IgD-negative memory B cell (primary cell): ENCODE results near the gene RHOV. TPM values are rescaled to one million over a fixed set of nuclear protein-coding genes. Genes with fewer than 3 reads are reported as not detected.

Experiments used
- H3K27ac Mint-ChIP-seq, 3 donors: one replicate each; pipeline ENCODE4 v1.8.0; 2020 to 2022; ENCODE audit warnings: mild to moderate bottlenecking in 3 of 3, mixed read lengths in 3 of 3, moderate library complexity in 1 of 3
- H3K27me3 Mint-ChIP-seq: one replicate; pipeline ENCODE4 v1.8.0; 2021; ENCODE audit warnings: mixed read lengths
- H3K36me3 Mint-ChIP-seq: one replicate; pipeline ENCODE4 v1.8.0; 2020; ENCODE audit warnings: mild to moderate bottlenecking, mixed read lengths
- H3K4me1 Mint-ChIP-seq, 3 donors: one replicate each; pipeline ENCODE4 v1.8.0; 2020 to 2022; ENCODE audit warnings: mixed read lengths in 3 of 3, mild to moderate bottlenecking in 1 of 3
- H3K4me3 Mint-ChIP-seq, 4 donors: one replicate each; pipeline ENCODE4 v1.8.0; 2020 to 2022; ENCODE audit warnings: mild to moderate bottlenecking in 4 of 4, mixed read lengths in 4 of 4, moderate library complexity in 3 of 4
- H3K9me3 Mint-ChIP-seq, 3 donors: one replicate each; pipeline ENCODE4 v1.8.0; 2020 to 2021; ENCODE audit warnings: mixed read lengths in 3 of 3, mild to moderate bottlenecking in 1 of 3
- polyA plus RNA-seq: library from polyadenylated mRNA; unstranded; fragments of 300-500 nt; fragmentation: Illumina TruSeq; gene quantifications from one replicate; pipeline ENCODE4 v1.2.3, GENCODE V29; 2021

RHOV gene
- polyA plus RNA-seq, 1 donor from 2014 or later: not detected

GRCh38 chr15:40893733-40894680 lies 20.0 kb upstream of the RHOV start, which contains the start of gene VPS18:
Gene VPS18, plus strand, starts transcription at chr15:40894450. Its CDS starts 319 bp downstream, at chr15:40894769.
- Mint-ChIP-seq H3K27ac (peak within 1 kb of the TSS; percentile 95 to 98 (median 96)), H3K4me1 (peaks cover 21 to 30% (median 24%) of the 10 kb centered on the region in 3 donors), H3K36me3 (no peaks in the 10 kb centered on the region), H3K4me3 (peak within 1 kb of the TSS; percentile 96 to 99 (median 98)), H3K27me3 (no peaks in the 10 kb centered on the region), H3K9me3 (no peaks in the 10 kb centered on the region)

GRCh38 chr15:40893019-40893670 lies 19.1 kb upstream of the RHOV start:
- Mint-ChIP-seq H3K36me3 (no peaks in the 10 kb centered on the region), H3K4me1 (peaks cover 20 to 30% (median 23%) of the 10 kb centered on the region in 3 donors), H3K27me3 (no peaks in the 10 kb centered on the region), H3K4me3 (peak overlapping the region in 3 of 4 donors; percentile 52 to 96 (median 87)), H3K9me3 (no peaks in the 10 kb centered on the region), H3K27ac (peak overlapping the region in 1 of 3 donors; percentile 96)

- Mint-ChIP-seq H3K36me3 (no peaks in the 10 kb centered on the region), H3K9me3 (no peaks in the 10 kb centered on the region), H3K27ac (peak overlapping the region in 1 of 3 donors; percentile 96), H3K4me1 (peaks cover 19 to 28% (median 22%) of the 10 kb centered on the region in 3 donors), H3K27me3 (no peaks in the 10 kb centered on the region), H3K4me3 (peak overlapping the region in 2 of 4 donors; percentile 52 to 87)
Observed at GRCh38 chr15:40892447-40893012, 18.5 kb upstream of the RHOV start.

GRCh38 chr15:40891810-40892446 lies 17.9 kb upstream of the RHOV start:
- Mint-ChIP-seq H3K4me1 (peaks cover 19 to 24% (median 22%) of the 10 kb centered on the region in 3 donors), H3K9me3 (no peaks in the 10 kb centered on the region), H3K27me3 (no peaks in the 10 kb centered on the region), H3K36me3 (no peaks in the 10 kb centered on the region), H3K4me3 (peak overlapping the region in 1 of 4 donors; percentile 52), H3K27ac (peak overlapping the region in 1 of 3 donors; percentile 96)

GRCh38 chr15:40891138-40891537 lies 17.1 kb upstream of the RHOV start:
- H3K27ac Mint-ChIP-seq: peak overlapping the region in 1 of 3 donors; percentile 68
- H3K4me3 Mint-ChIP-seq: peak overlapping the region in 1 of 4 donors; percentile 38
- peaks cover 20 to 24% (median 22%) of the 10 kb centered on the region in 3 donors for H3K4me1 Mint-ChIP-seq
- no peaks in the 10 kb centered on the region for H3K36me3 Mint-ChIP-seq
- H3K27me3 Mint-ChIP-seq: no peaks in the 10 kb centered on the region
- H3K9me3 Mint-ChIP-seq: no peaks in the 10 kb centered on the region

- Mint-ChIP-seq H3K27ac (no peak overlapping the region), H3K9me3 (no peaks in the 10 kb centered on the region), H3K4me1 (peaks cover 9 to 13% (median 9%) of the 10 kb centered on the region in 3 donors), H3K27me3 (no peaks in the 10 kb centered on the region), H3K36me3 (no peaks in the 10 kb centered on the region), H3K4me3 (no peak overlapping the region)
Observed at GRCh38 chr15:40889112-40889511, 15.1 kb upstream of the RHOV start.

GRCh38 chr15:40886586-40886985 lies 12.6 kb upstream of the RHOV start:
- Mint-ChIP-seq H3K27ac (no peak overlapping the region), H3K9me3 (no peaks in the 10 kb centered on the region), H3K4me1 (peaks cover under 1 to 2% (median under 1%) of the 10 kb centered on the region in 3 donors), H3K4me3 (no peak overlapping the region), H3K27me3 (no peaks in the 10 kb centered on the region), H3K36me3 (no peaks in the 10 kb centered on the region)

- H3K27me3 Mint-ChIP-seq: no peaks in the 10 kb centered on the region
- H3K4me1 Mint-ChIP-seq: peaks cover 0 to 1% (median 0%) of the 10 kb centered on the region in 3 donors
- H3K36me3 Mint-ChIP-seq: no peaks in the 10 kb centered on the region
- H3K4me3 Mint-ChIP-seq: no peak overlapping the region
- H3K9me3 Mint-ChIP-seq: no peaks in the 10 kb centered on the region
- no peak overlapping the region for H3K27ac Mint-ChIP-seq
Observed at GRCh38 chr15:40881351-40881750, 7.3 kb upstream of the RHOV start.

- H3K27ac Mint-ChIP-seq: no peak overlapping the region
- H3K4me3 Mint-ChIP-seq: no peak overlapping the region
Observed at GRCh38 chr15:40879609-40880008, 5.6 kb upstream of the RHOV start.

GRCh38 chr15:40878785-40879184 lies 4.8 kb upstream of the RHOV start:
- Mint-ChIP-seq H3K9me3 (no peaks in the 10 kb centered on the region), H3K36me3 (no peaks in the 10 kb centered on the region), H3K27me3 (no peaks in the 10 kb centered on the region), H3K27ac (no peak overlapping the region), H3K4me1 (peaks cover 2 to 6% (median 3%) of the 10 kb centered on the region in 3 donors), H3K4me3 (no peak overlapping the region)

More at GRCh38 chr15:40879609-40880008, 5.6 kb upstream of the RHOV start:
- H3K4me1 Mint-ChIP-seq: no peaks in the 10 kb centered on the region
- H3K9me3 Mint-ChIP-seq: no peaks in the 10 kb centered on the region
- no peaks in the 10 kb centered on the region for H3K36me3 Mint-ChIP-seq
- H3K27me3 Mint-ChIP-seq: no peaks in the 10 kb centered on the region

GRCh38 chr15:40877694-40878093 lies 3.7 kb upstream of the RHOV start:
- Mint-ChIP-seq H3K36me3 (no peaks in the 10 kb centered on the region), H3K9me3 (no peaks in the 10 kb centered on the region), H3K4me1 (peaks cover 2 to 6% (median 3%) of the 10 kb centered on the region in 3 donors), H3K4me3 (peak overlapping the region in 1 of 4 donors; percentile 45), H3K27ac (no peak overlapping the region), H3K27me3 (no peaks in the 10 kb centered on the region)

- no peaks in the 10 kb centered on the region for H3K9me3 Mint-ChIP-seq
- H3K4me1 Mint-ChIP-seq: peaks cover 3 to 10% (median 6%) of the 10 kb centered on the region in 3 donors
- no peaks in the 10 kb centered on the region for H3K36me3 Mint-ChIP-seq
- H3K27ac Mint-ChIP-seq: no peak overlapping the region
- H3K27me3 Mint-ChIP-seq: no peaks in the 10 kb centered on the region
- H3K4me3 Mint-ChIP-seq: peak overlapping the region in 1 of 4 donors; percentile 52
Observed at GRCh38 chr15:40875991-40876730, 2.1 kb upstream of the RHOV start.

GRCh38 chr15:40872791-40873693 lies 992 bp downstream of the RHOV start:
- Mint-ChIP-seq H3K4me3 (peak overlapping the region; percentile 77 to 91 (median 83)), H3K36me3 (peaks cover 2% of the 10 kb centered on the region), H3K4me1 (peaks cover 3 to 10% (median 6%) of the 10 kb centered on the region in 3 donors), H3K27me3 (no peaks in the 10 kb centered on the region), H3K9me3 (no peaks in the 10 kb centered on the region), H3K27ac (peak overlapping the region in 1 of 3 donors; percentile 42)
